RKO (cell line): ENCODE data around the gene CLDN22.
"Not testable (repeated sequence)": the region's sequence is repeated elsewhere in the genome, so short reads cannot be mapped to it uniquely, and the experiment has no call there.

Experiments
- DNase-seq: peaks from one replicate; pipeline ENCODE4 v3.0.0-alpha.2; 2016; ENCODE audit warnings: low spot score

Gene CLDN22

DNA sequence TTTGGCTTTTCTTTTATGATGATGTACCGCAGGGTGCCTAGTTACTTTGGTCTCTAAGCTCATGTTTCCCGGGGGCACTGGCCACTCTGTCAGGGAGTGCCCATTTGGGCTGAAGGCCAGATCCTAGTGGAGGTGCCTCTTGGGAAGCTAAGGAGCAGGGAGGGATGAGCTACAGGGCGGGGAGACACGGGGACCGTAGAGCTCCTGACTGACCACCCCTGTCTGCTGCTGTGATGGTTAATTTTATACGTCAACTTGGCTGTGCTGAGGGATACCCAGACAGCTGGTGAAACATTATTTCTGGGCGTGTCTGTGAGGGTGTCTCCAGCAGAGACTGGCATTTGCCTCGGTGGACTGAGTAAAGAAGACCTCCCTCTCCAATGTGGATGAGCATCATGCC, 27.1 kb upstream of the CLDN22 start:
- no peak for DNase-seq

DNA sequence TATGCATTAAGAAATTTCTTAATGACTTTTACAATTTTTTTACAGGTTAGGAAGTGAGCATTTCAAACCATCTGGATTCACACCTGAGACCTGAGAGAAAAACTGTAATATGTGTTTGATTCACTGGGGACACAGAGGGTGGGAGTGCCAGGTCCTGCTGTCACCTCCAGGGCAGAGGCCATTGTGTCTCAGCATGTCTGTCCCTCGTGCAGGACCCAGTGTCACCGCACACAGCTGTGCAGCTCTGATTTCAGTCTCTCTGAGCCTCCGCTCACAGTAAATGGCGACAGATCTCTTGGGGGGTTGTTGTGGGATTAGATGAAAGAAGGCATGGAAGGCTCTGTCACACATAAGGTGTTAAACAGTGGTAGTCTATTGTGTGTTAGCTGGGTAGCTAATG, 25.2 kb upstream of the CLDN22 start:
- DNase-seq = no peak

DNA sequence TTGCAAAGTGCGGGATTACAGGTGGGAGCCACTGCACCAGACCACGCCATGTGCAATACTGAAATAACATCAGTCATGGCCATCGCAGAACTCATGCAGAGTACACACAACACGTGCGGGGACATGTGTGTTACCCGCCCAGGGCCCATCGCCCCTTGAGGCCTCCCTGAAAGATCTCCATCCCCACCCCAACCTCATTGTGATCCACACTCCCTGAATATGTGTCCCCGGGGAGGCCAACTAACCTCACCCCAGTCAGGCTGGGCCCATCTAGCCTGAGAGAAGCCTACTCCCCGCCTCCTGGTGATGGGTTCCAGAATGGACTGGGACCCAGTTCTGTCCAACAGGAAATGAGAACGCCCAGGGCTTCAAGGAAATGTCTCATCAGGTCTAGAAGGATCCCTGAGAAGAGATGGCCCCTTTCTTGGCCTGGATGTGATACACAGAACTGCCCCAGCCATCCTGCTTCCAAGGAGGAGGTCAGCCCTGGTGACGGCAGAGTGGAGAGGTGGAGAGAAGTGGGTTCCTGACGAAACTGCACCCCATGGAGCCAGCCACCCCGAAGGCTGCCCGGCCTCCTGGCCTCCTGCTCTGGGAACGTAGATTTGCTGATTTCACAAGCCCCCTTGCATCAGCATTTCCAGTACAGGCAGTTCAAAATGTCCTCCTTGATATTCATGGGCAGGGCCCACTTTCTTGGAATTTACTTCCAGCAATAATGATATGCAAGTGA, 24.6 kb upstream of the CLDN22 start:
- DNase-seq = no peak

DNA sequence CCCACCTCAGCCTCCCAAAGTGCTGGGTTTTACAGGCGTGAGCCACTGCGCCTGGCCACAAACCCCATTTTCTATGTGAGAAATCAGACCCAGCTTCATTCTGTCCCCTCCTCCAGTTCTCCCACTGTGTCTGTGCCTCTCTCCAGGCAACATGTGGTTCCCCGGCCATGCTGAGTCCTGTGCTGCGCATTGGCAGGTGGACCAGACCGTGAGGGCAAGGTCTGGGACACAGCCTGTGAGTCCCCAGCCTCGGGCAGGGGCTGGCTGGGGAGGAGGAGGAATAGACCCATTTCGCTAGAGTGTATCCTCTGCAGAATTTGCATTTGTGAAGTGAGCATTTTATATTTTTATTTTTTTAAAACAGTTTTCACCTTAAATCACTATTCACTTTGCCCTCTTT, 23.7 kb upstream of the CLDN22 start:
- DNase-seq = no peak

GRCh38 chr4:183342541-183343533, 22.8 kb upstream of the CLDN22 start:
- DNase-seq = no peak

- DNase-seq = no peak
These were observed 17.8 kb upstream of the CLDN22 start for GRCh38 chr4:183337833-183338232.

GRCh38 chr4:183337349-183337748, 17.3 kb upstream of the CLDN22 start:
- DNase-seq = no peak

DNA sequence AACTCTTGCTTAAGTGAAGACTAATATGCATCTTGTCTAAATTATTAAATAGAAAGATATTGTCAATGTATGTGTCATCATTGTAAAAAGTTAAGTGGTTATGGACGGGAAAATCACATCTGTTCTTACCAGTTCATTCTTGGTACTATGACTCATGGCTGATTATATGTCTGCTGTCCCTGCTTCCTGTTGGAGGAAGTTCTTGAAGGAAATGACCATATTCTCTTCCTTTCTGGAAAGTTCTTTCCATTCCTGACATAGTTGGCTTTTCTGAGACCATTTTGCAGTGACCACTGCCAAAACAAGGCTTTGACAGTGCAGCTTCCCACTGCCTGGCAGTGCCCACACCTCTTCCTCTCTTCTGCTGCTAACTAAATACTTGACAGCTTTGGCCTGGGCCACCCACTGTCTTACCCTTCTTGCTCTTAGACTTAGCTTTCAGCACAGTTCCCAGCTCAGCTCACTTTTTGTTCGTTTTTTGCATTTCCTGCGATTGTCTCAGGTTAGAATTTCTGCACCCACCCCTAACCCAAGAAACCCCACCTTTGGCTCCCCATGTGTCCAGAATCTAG, 15.4 kb upstream of the CLDN22 start:
- peak; percentile 95 for DNase-seq

DNA sequence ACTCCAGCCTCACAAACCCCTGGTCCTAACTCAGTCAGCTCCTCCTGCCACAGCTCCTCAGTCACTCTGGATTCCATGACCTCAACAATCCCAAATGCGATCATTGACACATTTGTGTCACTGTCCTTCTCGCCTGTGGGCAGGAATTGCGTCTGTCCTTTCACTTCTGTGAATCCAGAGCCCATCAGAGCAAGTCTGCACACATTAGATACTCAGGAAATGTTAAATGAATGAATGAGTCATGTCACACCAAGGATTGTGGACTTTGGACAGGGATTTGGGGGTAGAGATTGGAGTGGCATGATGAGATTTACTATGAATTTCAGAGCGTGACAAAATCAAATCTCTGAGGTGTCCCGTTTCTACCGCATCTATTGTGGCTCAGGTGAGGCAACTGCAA, 13.9 kb upstream of the CLDN22 start:
- peak; percentile 22 for DNase-seq

DNA sequence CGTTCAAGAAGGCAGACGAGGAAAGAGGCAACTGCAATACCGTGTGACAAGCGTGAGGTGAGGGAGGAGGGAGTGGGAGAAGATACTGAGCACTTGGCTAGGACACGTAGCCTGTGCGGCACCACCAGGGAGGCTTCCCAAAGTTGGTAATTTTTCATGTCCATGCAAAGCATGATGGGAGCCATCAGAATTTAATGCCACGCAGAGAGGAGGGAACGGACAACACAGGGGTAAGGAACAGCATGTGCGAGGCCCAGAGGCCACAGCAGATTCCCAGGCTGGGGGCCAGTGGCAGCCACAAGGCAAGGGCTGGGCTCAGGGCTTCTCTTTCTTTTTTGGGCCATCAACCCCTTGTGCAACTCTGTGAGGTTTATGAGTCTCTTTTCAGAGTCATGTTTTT, 13.1 kb upstream of the CLDN22 start:
- DNase-seq = no peak

- DNase-seq = no peak
These were observed 12.4 kb upstream of the CLDN22 start for GRCh38 chr4:183332447-183332846.

DNA sequence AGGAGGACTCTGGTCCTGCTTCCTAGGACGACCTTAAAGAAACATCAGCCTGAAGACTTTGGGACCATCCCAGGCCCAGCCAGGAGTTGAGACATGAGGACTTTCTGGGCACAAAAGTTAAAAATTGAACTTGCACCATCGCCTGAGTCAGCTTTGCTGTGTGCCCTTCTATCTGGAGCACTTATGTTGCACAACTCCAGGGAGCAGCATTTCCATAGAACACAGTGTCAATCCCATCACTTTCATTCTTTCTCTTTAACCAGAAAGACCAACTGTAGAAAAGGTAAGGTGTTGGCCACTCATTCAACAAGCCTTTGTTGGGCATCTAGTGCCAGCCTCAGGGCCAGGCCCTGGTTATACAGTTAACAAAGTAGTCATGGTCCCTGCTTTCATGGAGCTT, 10.8 kb upstream of the CLDN22 start:
- no peak for DNase-seq

DNA sequence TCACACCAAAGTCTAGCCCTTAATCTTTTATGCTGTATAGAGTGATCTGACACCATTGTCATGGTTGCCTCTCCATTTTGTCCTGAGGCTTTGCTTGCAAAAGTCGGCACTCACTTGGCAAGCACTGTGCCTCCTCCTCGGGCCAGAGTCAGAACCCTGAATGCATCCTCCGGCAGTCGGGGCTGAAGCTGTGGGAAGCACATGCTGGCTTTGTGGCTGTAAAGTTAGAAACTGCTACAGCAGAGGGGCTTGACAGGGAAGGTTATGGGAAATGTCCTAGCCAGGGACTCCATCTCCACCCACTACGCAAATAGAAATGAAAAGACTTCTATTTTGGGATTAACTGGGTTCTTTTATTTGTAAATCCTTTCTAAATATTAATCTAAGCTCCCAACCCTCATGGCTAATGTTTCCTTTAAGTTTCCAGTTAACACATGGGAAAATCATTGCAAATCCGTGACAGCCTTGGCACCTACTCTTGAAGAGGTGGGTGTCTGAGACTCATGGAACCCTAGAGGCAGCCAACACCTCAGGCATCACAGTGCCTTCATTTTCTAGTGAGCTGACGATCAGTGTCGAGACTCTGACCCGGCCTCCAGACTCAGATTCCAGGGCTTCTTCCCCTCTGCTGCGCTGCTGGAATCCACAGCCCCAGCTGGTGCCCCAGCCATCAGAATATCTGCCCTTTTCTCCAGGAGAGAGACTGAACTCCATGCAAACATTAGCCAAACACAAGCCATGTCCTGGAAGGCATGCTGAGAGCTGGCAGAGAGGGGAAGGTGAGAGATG, 10.1 kb upstream of the CLDN22 start:
- no peak for DNase-seq

GRCh38 chr4:183329244-183329643, 9.2 kb upstream of the CLDN22 start:
- no peak for DNase-seq

DNA sequence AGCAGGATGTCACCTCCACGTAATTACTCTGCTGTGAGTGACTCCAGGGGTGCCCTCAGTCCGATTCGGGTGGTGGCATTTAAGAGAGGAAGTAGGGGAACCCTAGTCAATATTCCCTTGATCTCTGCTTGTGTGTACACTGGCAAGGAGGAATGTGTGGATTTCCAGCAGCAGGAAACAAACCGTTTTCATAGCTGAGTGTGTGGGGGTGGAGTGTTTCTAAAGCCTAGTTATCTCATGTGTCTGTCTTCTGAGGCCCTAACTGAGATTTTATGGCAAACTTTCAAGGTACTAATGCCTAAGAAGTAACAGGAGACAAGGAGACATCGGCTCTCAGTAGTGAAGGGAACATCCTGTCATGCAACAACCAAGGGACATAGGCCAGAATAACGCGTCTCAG, 8.8 kb upstream of the CLDN22 start:
- DNase-seq = no peak

DNA sequence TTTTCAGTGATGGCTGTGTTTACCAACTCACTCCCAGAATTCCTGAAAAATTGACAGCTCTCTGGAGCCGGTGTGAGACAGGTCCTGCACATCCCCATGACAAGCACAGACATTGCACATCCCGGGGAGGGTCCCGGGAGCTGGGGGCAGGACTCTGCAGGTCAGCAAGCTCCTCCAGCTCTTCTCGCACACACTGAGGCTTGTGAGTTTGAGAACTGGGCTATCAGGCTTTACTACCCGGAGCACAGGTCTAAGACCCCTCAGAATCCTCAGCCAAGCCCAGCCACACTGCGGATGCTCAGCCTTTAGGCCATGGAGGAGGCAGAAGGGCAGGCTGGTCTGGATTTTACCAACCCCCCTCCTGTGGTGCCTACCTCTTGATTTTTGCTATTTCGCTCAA, 7.8 kb upstream of the CLDN22 start:
- no peak for DNase-seq

DNA sequence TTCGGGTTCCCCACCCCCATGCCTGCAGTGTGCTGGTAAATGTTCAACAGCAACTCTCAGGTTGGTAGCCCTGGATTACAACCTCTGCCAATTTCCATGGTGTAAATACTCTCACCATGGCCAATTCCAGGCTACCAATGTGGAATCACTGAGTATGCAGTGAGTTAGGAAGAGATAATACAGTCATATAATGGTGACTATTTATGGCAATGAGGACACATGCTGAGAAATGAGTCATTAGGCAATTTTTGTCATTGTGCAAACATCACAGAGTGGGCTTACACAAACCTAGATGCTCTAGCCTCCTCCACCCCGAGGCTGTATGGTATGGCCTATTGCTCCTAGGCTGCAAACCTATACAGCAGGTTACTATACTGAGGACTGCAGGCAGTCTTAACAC, 6.8 kb upstream of the CLDN22 start:
- peak; percentile 68 for DNase-seq

- DNase-seq = not testable (repeated sequence)
These were observed 6.3 kb upstream of the CLDN22 start for GRCh38 chr4:183326387-183326786.

DNA sequence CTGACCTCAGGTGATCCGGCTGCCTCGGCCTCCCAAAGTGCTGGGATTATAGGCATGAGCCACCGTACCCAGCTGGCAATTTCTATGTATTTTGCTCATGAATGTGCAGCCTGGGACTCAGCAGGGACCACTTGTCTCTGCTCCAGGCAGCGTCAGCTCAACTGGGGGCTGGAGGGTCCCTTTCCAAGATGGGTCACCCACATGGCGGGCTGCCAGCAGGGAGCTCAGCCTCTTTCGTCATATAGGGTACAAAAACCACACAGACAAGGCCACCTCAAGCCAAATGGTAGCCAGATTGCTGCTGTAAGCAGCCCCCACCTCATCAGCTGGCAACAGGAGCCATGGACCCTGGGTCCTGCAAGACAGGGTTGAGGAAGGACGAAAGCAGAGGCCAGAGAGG, 4.5 kb upstream of the CLDN22 start:
- DNase-seq = no peak

DNA sequence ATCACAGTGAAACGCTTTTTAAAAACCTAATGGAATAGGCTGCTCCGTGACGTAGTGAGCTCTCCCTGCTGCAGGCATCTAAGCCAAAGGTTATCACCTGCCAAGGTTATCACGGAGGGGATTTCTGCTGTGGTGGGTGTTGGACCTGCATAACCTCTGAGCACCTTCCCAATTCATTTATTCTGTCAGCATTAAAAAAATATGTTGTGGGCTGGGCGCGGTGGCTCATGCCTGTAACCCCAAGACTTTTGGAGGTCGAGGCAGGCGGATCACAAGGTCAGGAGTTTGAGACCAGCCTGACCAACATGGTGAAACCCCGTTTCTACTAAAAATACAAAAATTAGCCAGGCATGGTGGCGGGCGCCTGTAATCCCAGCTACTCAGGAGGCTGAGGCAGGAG, 4.0 kb upstream of the CLDN22 start:
- DNase-seq = not testable (repeated sequence)

GRCh38 chr4:183323295-183323694, 3.2 kb upstream of the CLDN22 start:
- no peak for DNase-seq

DNA sequence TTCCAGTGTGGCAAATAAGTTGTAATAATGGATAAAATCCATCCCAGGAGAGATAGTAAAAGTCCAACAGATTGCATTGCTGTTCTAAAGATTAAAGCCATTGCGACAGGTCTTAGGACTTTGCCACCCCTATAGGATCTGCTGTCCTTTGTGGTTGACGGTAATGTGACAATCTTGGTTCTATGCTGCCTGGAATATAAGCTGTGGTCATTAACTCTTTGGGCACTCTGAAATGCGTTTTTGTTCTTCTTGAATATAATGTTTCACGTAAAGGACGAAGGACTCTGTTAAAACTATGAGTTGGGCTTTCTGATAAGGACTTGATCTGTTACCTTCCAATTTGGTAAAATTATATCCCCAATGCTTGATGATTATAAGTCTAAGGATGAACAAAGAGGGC, 2.2 kb upstream of the CLDN22 start, which contains the start of gene CLDN24:
CLDN24 (minus strand) TSS at position 101 of the 400 bp plus-strand sequence; CDS start at position 101, 0 bp downstream.
- DNase-seq = no peak
